HepG2 (cell line): ENCODE data around the gene SF3A2. TPM values are rescaled to one million over a fixed set of nuclear protein-coding genes. Genes with fewer than 3 reads are reported as not detected.

Source experiments
- ADNP ChIP-seq: sonication (generic); formaldehyde crosslinking; IDR thresholded peaks from 2 replicates; pipeline ENCODE4 v1.4.0; 2020; ENCODE audit warnings: missing genetic modification reagents
- AHDC1 ChIP-seq: sonication (generic); formaldehyde crosslinking; IDR thresholded peaks from 2 replicates; pipeline ENCODE4 v1.5.1; 2020; ENCODE audit warnings: mild to moderate bottlenecking, missing genetic modification reagents, borderline replicate concordance
- DNMT3B ChIP-seq: conservative IDR thresholded peaks from 2 replicates; pipeline ENCODE4 v1.6.1; 2016; ENCODE audit warnings: missing biosample characterization, control low read depth
- FOXO1 ChIP-seq: sonication (generic); formaldehyde crosslinking; IDR thresholded peaks from 2 replicates; pipeline ENCODE4 v1.4.0; 2020; ENCODE audit warnings: missing genetic modification reagents
- GMEB2 ChIP-seq: IDR thresholded peaks from 2 replicates; pipeline ENCODE4 v1.6.1; 2016; ENCODE audit warnings: missing biosample characterization, missing genetic modification reagents, low read depth
- GTF3A ChIP-seq: sonication (generic); formaldehyde crosslinking; conservative IDR thresholded peaks from 2 replicates; pipeline ENCODE4 v1.4.0; 2020; ENCODE audit warnings: mild to moderate bottlenecking, missing genetic modification reagents
- HNRNPL ChIP-seq: fragments of 200-400 bp; formaldehyde crosslinking; IDR thresholded peaks from 2 replicates; pipeline ENCODE4 v1.6.1; 2017; ENCODE audit warnings: mild to moderate bottlenecking, low read depth, low read length
- HOXD1 ChIP-seq: sonication (generic); formaldehyde crosslinking; IDR thresholded peaks from 2 replicates; pipeline ENCODE4 v1.5.0; 2020; ENCODE audit warnings: missing genetic modification reagents
- IRF2 ChIP-seq: IDR thresholded peaks from 2 replicates; pipeline ENCODE4 v1.6.1; 2018; ENCODE audit warnings: missing genetic modification reagents, missing compliant biosample characterization
- MXD1 ChIP-seq: sonication (generic); formaldehyde crosslinking; IDR thresholded peaks from 2 replicates; pipeline ENCODE4 v1.4.0; 2020; ENCODE audit warnings: mild to moderate bottlenecking, missing genetic modification reagents
- MXD3 ChIP-seq: IDR thresholded peaks from 2 replicates; pipeline ENCODE4 v1.6.1; 2016; ENCODE audit warnings: mild to moderate bottlenecking, missing biosample characterization, missing genetic modification reagents
- NFIC ChIP-seq: IDR thresholded peaks from 2 replicates; pipeline ENCODE4 v1.6.1; 2012; ENCODE audit warnings: mild to moderate bottlenecking, low read length, inconsistent platforms
- RAD21 ChIP-seq: fragments of 450-650 bp; formaldehyde crosslinking; IDR thresholded peaks from 2 replicates; pipeline ENCODE4 v1.5.0; 2020; ENCODE audit warnings: mild to moderate bottlenecking
- RBFOX2 ChIP-seq: fragments of 200-400 bp; formaldehyde crosslinking; IDR thresholded peaks from 2 replicates; pipeline ENCODE4 v1.6.1; 2017; ENCODE audit warnings: low read depth, mild to moderate bottlenecking, low read length
- SMYD3 ChIP-seq: sonication (generic); formaldehyde crosslinking; IDR thresholded peaks from 2 replicates; pipeline ENCODE4 v1.8.1; 2023; ENCODE audit warnings: mild to moderate bottlenecking, missing genetic modification reagents
- ZFYVE20 ChIP-seq: sonication (generic); formaldehyde crosslinking; IDR thresholded peaks from 2 replicates; pipeline ENCODE4 v1.8.0; 2023; ENCODE audit warnings: low read depth, mild to moderate bottlenecking, moderate library complexity, missing genetic modification reagents, borderline replicate concordance
- ZNF264 ChIP-seq: sonication (generic); formaldehyde crosslinking; IDR thresholded peaks from 2 replicates; pipeline ENCODE4 v1.4.0; 2020; ENCODE audit warnings: missing genetic modification reagents
- ZNF367 ChIP-seq: sonication (generic); formaldehyde crosslinking; IDR thresholded peaks from 2 replicates; pipeline ENCODE4 v1.4.0; 2020; ENCODE audit warnings: missing genetic modification reagents, borderline replicate concordance
- ZNF549 ChIP-seq: sonication (generic); formaldehyde crosslinking; IDR thresholded peaks from 2 replicates; pipeline ENCODE4 v1.5.0; 2020; ENCODE audit warnings: missing genetic modification reagents
- ZNF776 ChIP-seq: sonication (generic); formaldehyde crosslinking; IDR thresholded peaks from 2 replicates; pipeline ENCODE4 v1.4.0; 2020; ENCODE audit warnings: mild to moderate bottlenecking, missing genetic modification reagents
- ZSCAN5A ChIP-seq: sonication (generic); formaldehyde crosslinking; IDR thresholded peaks from 2 replicates; pipeline ENCODE4 v1.8.0; 2022; ENCODE audit warnings: mild to moderate bottlenecking, missing genetic modification reagents, borderline replicate concordance
- polyA plus RNA-seq, 8 experiments: library from polyadenylated mRNA; depleted of rRNA in 3 of 8; stranded (reverse) in 7 of 8; unstranded in 1 of 8; fragments of >200 nt; fragmentation: Illumina TruSeq in 4 of 8; extraction: Trizol in 4 of 8; gene quantifications; 2 replicates each; pipeline versions ENCODE4 v1.2.1 to v1.2.3, GENCODE V29; 2011 to 2016; ENCODE audit warnings: low read depth in 4 of 8, missing spikeins in 1 of 8, mixed read lengths in 1 of 8; ENCODE audit not compliant: insufficient read depth in 1 of 8
- total RNA-seq, 5 experiments: library from RNA; depleted of rRNA; stranded (reverse); fragments of >200 nt; fragmentation: Illumina TruSeq; extraction: Trizol; gene quantifications; 2 replicates each; pipeline ENCODE4 v1.2.3, GENCODE V29; 2016; ENCODE audit warnings: low read depth in 1 of 5

The SF3A2 gene
- total and polyA plus RNA-seq, 2 of the 13 experiments (the other 11 are each of a cell fraction or from before 2014, with no cell fraction given), result 8.6 to 8.8 TPM

GRCh38 chr19:2231621-2232221 lies 4.9 kb upstream of the SF3A2 start (continued):
- TF ChIP-seq ZSCAN5A (CRISPR knock-in tag) (no peak), AHDC1 (CRISPR knock-in tag) (no peak), GMEB2 (CRISPR knock-in tag) (no peak), ZFYVE20 (CRISPR knock-in tag) (no peak), ZNF776 (no peak), ZNF264 (no peak), ZNF549 (no peak), NFIC (no peak), DNMT3B (no peak), RAD21 (CRISPR knock-in tag) (0 out of 2 replicates have a peak, but pooled peaks have one; percentile 34), ZNF367 (CRISPR knock-in tag) (no peak), ADNP (CRISPR knock-in tag) (no peak), HNRNPL (0 out of 2 replicates have a peak, but pooled peaks have one; percentile 50), IRF2 (CRISPR knock-in tag) (no peak), MXD1 (CRISPR knock-in tag) (no peak), RBFOX2 (peak; percentile 60; the same call in 1 of the 2 replicates), HOXD1 (no peak), GTF3A (CRISPR knock-in tag) (0 out of 2 replicates have a peak, but pooled peaks have one; percentile 77), FOXO1 (no peak), MXD3 (CRISPR knock-in tag) (no peak), SMYD3 (no peak)
